ENCODE data around the gene LGMN.

DNA sequence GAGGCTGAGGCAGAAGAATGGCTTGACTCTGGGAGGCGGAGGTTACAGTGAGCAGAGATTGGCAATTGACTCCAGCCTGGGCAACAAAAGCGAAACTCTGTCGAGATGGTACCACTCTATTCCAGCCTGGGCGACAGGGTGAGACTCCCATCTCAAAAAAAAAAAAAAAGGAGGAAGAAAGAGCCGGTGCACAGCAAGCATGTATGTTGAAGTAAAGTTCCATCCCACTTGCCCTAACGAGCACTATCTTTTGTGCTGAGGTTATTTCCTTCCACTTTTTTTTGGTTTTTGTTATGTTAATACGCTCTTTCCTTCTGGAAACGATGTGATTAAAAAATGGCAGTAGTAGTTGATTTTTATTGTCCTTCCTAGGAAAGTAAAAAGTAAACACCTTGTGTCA lies 26.1 kb upstream of the LGMN start:
- TF ChIP-seq POLR2AphosphoS5 (IDR thresholded peaks at IDR 0.05; ENCODE audit: low read depth) (no peak), CTCF (conservative IDR thresholded peaks at IDR 0.05; ENCODE audit: low read depth in 2 of 2) (no peak), REST (IDR thresholded peaks at IDR 0.05; ENCODE audit: unreplicated experiment) (no peak), EZH2phosphoT487 (IDR thresholded peaks at IDR 0.05; ENCODE audit: unreplicated experiment) (no peak)

Measured in GM23338 (cell line).